Epithelial cell of proximal tubule (primary cell): ENCODE data around the gene CACNA1S. TPM values are rescaled to one million over a fixed set of nuclear protein-coding genes. Genes with fewer than 3 reads are reported as not detected.

Source experiments
- DNase-seq: peaks from one replicate; pipeline ENCODE4 v3.0.0-alpha.2; 2011; ENCODE audit warnings: low read depth
- H3K4me3 ChIP-seq: 2 replicates; pipeline ENCODE4 v1.5.1; 2011; ENCODE audit warnings: low read depth, mild to moderate bottlenecking, low read length
- CTCF ChIP-seq: conservative IDR thresholded peaks from 2 replicates; pipeline ENCODE4 v1.5.1; 2012; ENCODE audit warnings: low read depth, mild to moderate bottlenecking, low read length
- total RNA-seq: library from RNA; depleted of rRNA; stranded (reverse); fragments of >200 nt; gene quantifications from 2 replicates; pipeline ENCODE4 v1.2.3, GENCODE V29; 2015

The CACNA1S gene
- total RNA-seq, 1 donor from 2014 or later, result not detected

GRCh38 chr1:201023920-201024624, 88.2 kb downstream of the CACNA1S start:
- H3K4me3 ChIP-seq, result no peak overlapping the region
- no peak for TF ChIP-seq CTCF
- no peak for DNase-seq

GRCh38 chr1:201023517-201023902, 88.7 kb downstream of the CACNA1S start, which contains the start of gene KIF21B:
Gene KIF21B, minus strand, starts transcription at chr1:201023714. Its CDS starts 331 bp downstream, at chr1:201023383.
- peak within 1 kb of the TSS; percentile 55 for H3K4me3 ChIP-seq
- no peak for DNase-seq
- no peak for TF ChIP-seq CTCF

- DNase-seq, result no peak
- TF ChIP-seq CTCF, result no peak
- peak overlapping the region; percentile 55 for H3K4me3 ChIP-seq
Observed at GRCh38 chr1:201022820-201023516, 89.3 kb downstream of the CACNA1S start.

- no peak for DNase-seq
- H3K4me3 ChIP-seq, result peak overlapping the region; percentile 55
- no peak for TF ChIP-seq CTCF
Observed at GRCh38 chr1:201022493-201022819, 89.8 kb downstream of the CACNA1S start.

- no peak for TF ChIP-seq CTCF
Observed at GRCh38 chr1:201021630-201022492, 90.4 kb downstream of the CACNA1S start.

GRCh38 chr1:201020721-201021629, 91.3 kb downstream of the CACNA1S start:
- peak; percentile 49 for TF ChIP-seq CTCF
- DNase-seq, result no peak
- H3K4me3 ChIP-seq, result no peak overlapping the region

More at GRCh38 chr1:201021630-201022492, 90.4 kb downstream of the CACNA1S start:
- no peak for DNase-seq
- H3K4me3 ChIP-seq, result no peak overlapping the region
